Measurements from ENCODE around the gene ITGAL. TPM values are rescaled to one million over a fixed set of nuclear protein-coding genes. Genes with fewer than 3 reads are reported as not detected.

ITGAL gene
- total and polyA plus RNA-seq, 2 of the 13 experiments (the other 11 are each of a cell fraction or from before 2014, with no cell fraction given) = 0.86 to 1.2 TPM

DNA sequence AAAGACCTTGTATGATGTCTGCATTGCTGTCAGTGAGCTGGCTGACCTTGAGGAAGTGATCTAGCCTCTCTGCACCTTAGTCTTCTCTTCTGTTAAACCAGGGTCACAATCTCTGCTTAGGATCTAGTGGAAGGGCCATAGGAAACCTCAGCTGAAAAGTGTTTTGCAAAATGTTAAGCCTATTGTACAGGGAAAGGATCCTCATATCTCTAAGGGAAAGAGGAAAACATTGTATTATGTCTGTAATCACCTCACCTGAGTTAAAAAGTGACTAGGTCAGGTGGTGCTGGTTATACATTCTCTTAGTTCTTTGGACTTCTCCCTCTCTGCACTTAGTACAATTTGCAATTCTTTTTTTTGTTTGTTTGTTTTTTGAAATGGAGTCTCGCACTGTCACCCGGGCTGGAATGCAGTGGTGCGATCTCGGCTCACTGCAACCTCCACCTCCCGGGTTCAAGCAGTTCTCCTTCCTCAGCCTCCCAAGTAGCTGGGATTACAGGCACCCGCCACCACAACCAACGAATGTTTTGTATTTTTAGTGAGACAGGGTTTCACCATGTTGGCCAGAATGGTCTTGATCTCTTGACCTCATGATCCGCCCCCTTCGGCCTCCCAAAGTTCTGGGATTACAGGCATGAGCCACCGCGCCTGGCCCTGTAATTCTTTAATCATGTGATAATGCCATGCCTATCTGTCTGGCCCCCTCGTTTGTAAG is 24.9 kb upstream of the ITGAL start (continued):
- TF ChIP-seq, protein P1, sequence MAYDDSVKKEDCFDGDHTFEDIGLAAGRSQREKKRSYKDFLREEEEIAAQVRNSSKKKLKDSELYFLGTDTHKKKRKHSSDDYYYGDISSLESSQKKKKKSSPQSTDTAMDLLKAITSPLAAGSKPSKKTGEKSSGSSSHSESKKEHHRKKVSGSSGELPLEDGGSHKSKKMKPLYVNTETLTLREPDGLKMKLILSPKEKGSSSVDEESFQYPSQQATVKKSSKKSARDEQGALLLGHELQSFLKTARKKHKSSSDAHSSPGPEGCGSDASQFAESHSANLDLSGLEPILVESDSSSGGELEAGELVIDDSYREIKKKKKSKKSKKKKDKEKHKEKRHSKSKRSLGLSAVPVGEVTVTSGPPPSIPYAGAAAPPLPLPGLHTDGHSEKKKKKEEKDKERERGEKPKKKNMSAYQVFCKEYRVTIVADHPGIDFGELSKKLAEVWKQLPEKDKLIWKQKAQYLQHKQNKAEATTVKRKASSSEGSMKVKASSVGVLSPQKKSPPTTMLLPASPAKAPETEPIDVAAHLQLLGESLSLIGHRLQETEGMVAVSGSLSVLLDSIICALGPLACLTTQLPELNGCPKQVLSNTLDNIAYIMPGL (CRISPR knock-in tag; IDR thresholded peaks at IDR 0.05; ENCODE audit: borderline replicate concordance in 1 of 2, low read depth in 1 of 2) = peak; percentile 65 to 74
- TF ChIP-seq DNMT3B (CRISPR knock-in tag; conservative IDR thresholded peaks at IDR 0.05) (0 out of 2 replicates have a peak, but pooled peaks have one; percentile 67), ZNF788 (CRISPR knock-in tag; IDR thresholded peaks at IDR 0.05; ENCODE audit: borderline replicate concordance) (peak; percentile 58; the same call in 1 of the 2 replicates), JUN (CRISPR knock-in tag; IDR thresholded peaks at IDR 0.05) (peak; percentile 76), ZNF556 (CRISPR knock-in tag; IDR thresholded peaks at IDR 0.05; ENCODE audit: borderline replicate concordance) (peak; percentile 64; the same call in 1 of the 2 replicates), ZNF670 (CRISPR knock-in tag; IDR thresholded peaks at IDR 0.05; ENCODE audit: borderline replicate concordance) (0 out of 2 replicates have a peak, but pooled peaks have one; percentile 1), FOXK2 (IDR thresholded peaks at IDR 0.05) (peak; percentile 72; the same call in 1 of the 2 replicates), KLF6 (CRISPR knock-in tag; IDR thresholded peaks at IDR 0.05) (peak; percentile 46; the same call in 1 of the 2 replicates), IKZF1 (IDR thresholded peaks at IDR 0.05) (no peak), GATAD2A (CRISPR knock-in tag; IDR thresholded peaks at IDR 0.05) (peak; percentile 95), ZNF652 (CRISPR knock-in tag; IDR thresholded peaks at IDR 0.05; ENCODE audit: borderline replicate concordance, low read depth) (0 out of 2 replicates have a peak, but pooled peaks have one; percentile 40), KDM3A (CRISPR knock-in tag; IDR thresholded peaks at IDR 0.05; ENCODE audit: low read depth) (peak; percentile 86; the same call in 1 of the 2 replicates), HMGXB3 (CRISPR knock-in tag; IDR thresholded peaks at IDR 0.05; ENCODE audit: borderline replicate concordance) (peak; percentile 43; the same call in 1 of the 2 replicates), CBX1 (IDR thresholded peaks at IDR 0.05; ENCODE audit: low read depth) (peak; percentile 71), SKI (IDR thresholded peaks at IDR 0.05; ENCODE audit: partially characterized antibody) (peak; percentile 60), NR2C2 (CRISPR knock-in tag; IDR thresholded peaks at IDR 0.05; ENCODE audit: borderline replicate concordance) (peak; percentile 64; the same call in 1 of the 2 replicates), ZNF260 (CRISPR knock-in tag; IDR thresholded peaks at IDR 0.05; ENCODE audit: borderline replicate concordance, low read depth) (no peak), ZNF33B (CRISPR knock-in tag; IDR thresholded peaks at IDR 0.05) (peak; percentile 34; the same call in 1 of the 2 replicates), NFYC (CRISPR knock-in tag; IDR thresholded peaks at IDR 0.05) (no peak), KDM6A (CRISPR knock-in tag; IDR thresholded peaks at IDR 0.05; ENCODE audit: low read depth) (peak; percentile 93), ELF3 (CRISPR knock-in tag; IDR thresholded peaks at IDR 0.05) (peak; percentile 92), STAT5B (CRISPR knock-in tag; IDR thresholded peaks at IDR 0.05) (0 out of 2 replicates have a peak, but pooled peaks have one; percentile 9)
- TF ChIP-seq, protein P2, sequence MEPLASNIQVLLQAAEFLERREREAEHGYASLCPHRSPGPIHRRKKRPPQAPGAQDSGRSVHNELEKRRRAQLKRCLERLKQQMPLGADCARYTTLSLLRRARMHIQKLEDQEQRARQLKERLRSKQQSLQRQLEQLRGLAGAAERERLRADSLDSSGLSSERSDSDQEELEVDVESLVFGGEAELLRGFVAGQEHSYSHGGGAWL (CRISPR knock-in tag; IDR thresholded peaks at IDR 0.05) = peak; percentile 44; the same call in 1 of the 2 replicates
